ENCODE results near the gene PHLDA2. TPM values are rescaled to one million over a fixed set of nuclear protein-coding genes. Genes with fewer than 3 reads are reported as not detected.
"Not testable (repeated sequence)": the region's sequence is repeated elsewhere in the genome, so short reads cannot be mapped to it uniquely, and the experiment has no call there.

The PHLDA2 gene
- total RNA-seq, 6 donors from 2014 or later, result 8.6 to 38.9 (median 21.0) TPM; not detected in 1

GRCh38 chr11:2937641-2938457, 8.6 kb upstream of the PHLDA2 start:
- 89 to 90% methylated on average over 32 of the region's 32 CpGs for WGBS, 2 donors
- peaks cover 4 to 20% (median 14%) of the 10 kb centered on the region in 4 donors for H3K4me1 ChIP-seq
- not testable (repeated sequence) for H3K27ac ChIP-seq; DNase-seq; H3K36me3 ChIP-seq; H3K27me3 ChIP-seq; ATAC-seq (ENCODE audit: low FRiP score in 2 of 2); H3K4me3 ChIP-seq; H3K9me3 ChIP-seq

DNA sequence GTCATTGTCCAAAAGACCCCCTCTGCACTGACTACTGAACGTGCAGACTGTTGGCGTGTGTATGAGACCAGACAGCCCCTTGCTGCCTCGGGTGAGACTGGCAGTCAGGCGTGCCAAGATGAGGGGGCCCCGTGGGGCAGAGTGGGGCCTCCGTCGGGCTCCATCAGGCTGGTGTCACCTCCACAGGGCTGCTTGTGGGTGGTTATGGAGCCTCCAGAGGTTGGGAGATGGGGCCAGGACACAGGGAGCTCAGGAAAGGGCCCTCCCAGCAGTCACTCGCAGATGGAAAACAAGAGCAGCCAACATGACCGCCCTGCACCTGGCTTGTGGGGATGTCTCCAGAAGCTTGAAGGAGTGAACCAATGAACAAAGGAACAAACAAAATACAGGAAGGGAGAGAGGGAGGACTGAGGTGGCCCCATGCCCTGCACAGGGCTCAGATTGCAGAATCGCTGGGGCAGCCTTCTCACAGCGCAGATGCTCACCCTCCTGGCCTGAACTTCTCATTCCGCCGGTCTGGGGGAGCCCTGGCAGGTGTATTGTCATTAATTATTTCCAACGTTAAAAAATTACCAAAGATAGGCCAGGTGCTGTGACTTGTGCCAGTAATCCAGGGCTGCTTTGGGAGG, 5.5 kb upstream of the PHLDA2 start:
- Histone ChIP-seq H3K36me3 (no peaks in the 10 kb centered on the region), H3K4me3 (no peak overlapping the region), H3K9me3 (peaks cover 0 to 7% (median 4%) of the 10 kb centered on the region in 4 donors), H3K4me1 (peaks cover 9 to 27% (median 18%) of the 10 kb centered on the region in 4 donors), H3K27me3 (peaks cover 0 to 7% (median 0%) of the 10 kb centered on the region in 4 donors), H3K27ac (no peak overlapping the region)
- 86 to 93% methylated on average over 14 of the region's 14 CpGs for WGBS, 2 donors
- DNase-seq, result peak; percentile 16 to 54
- no peak for ATAC-seq (ENCODE audit: low FRiP score in 2 of 2)
- TF ChIP-seq POLR2AphosphoS5 (IDR thresholded peaks at IDR 0.05) (no peak), EP300 (IDR thresholded peaks at IDR 0.05) (no peak), CTCF (IDR thresholded peaks at IDR 0.05) (no peak), POLR2A (IDR thresholded peaks at IDR 0.05) (no peak)

DNA sequence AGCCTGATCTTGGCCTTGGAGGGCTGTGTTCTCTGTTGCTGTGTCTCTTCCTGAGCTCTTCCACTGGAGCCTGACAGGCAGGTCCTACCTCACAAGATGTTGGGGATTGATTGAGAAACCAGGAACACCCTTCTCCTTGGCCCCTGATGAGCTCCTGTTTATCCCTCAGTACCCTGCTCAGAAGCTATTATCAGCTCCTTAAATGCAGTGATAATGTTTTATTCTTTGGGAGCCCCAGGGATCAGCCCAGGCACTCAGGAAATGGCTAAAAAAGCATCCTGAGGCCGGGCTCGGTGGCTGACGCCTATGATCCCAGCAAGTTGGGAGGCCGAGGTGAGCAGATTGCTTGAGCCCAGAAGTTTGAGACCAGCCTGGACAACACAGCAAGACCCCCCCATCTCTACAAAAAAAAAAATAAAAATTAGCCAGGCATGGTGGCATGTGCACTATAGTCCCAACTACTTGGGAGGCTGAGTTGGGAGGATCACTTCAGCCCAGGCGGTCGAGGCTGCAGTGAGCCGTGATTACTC, 4.9 kb upstream of the PHLDA2 start:
- 88 to 97% methylated on average over 7 of the region's 7 CpGs for WGBS, 2 donors
- DNase-seq (no peak), ATAC-seq (ENCODE audit: low FRiP score in 2 of 2) (no peak)
- peaks cover 15 to 33% (median 22%) of the 10 kb centered on the region in 4 donors for H3K4me1 ChIP-seq
- H3K27ac ChIP-seq, result peak overlapping the region in 2 of 4 donors; percentile 23 to 72
- peaks cover 0 to 7% (median 0%) of the 10 kb centered on the region in 4 donors for H3K27me3 ChIP-seq
- TF ChIP-seq POLR2AphosphoS5 (IDR thresholded peaks at IDR 0.05), result no peak
- TF ChIP-seq POLR2A (IDR thresholded peaks at IDR 0.05), result no peak
- TF ChIP-seq CTCF (IDR thresholded peaks at IDR 0.05), result no peak
- TF ChIP-seq EP300 (IDR thresholded peaks at IDR 0.05), result no peak
- no peaks in the 10 kb centered on the region for H3K36me3 ChIP-seq
- no peak overlapping the region for H3K4me3 ChIP-seq
- H3K9me3 ChIP-seq, result peaks cover 0 to 7% (median 4%) of the 10 kb centered on the region in 4 donors

GRCh38 chr11:2933375-2934020, 4.3 kb upstream of the PHLDA2 start:
- peak overlapping the region in 3 of 4 donors; percentile 13 to 72 (median 23) for H3K27ac ChIP-seq

More at GRCh38 chr11:2933375-2934020, 4.3 kb upstream of the PHLDA2 start:
- H3K36me3 ChIP-seq, result no peaks in the 10 kb centered on the region
- H3K27me3 ChIP-seq, result peaks cover 0 to 12% (median 0%) of the 10 kb centered on the region in 4 donors
- H3K4me1 ChIP-seq, result peaks cover 20 to 39% (median 28%) of the 10 kb centered on the region in 4 donors
- whole genome bisulfite sequencing, 2 donors, result 20 to 40% methylated on average over 1 to 11 of the region's 12 CpGs
- no peak for TF ChIP-seq CTCF (IDR thresholded peaks at IDR 0.05)
- peak; percentile 48 to 60 for TF ChIP-seq POLR2AphosphoS5 (IDR thresholded peaks at IDR 0.05)
- peak in 1 of 4 donors; percentile 49 for TF ChIP-seq POLR2A (IDR thresholded peaks at IDR 0.05)
- TF ChIP-seq EP300 (IDR thresholded peaks at IDR 0.05), result no peak
- H3K4me3 ChIP-seq, result no peak overlapping the region
- peaks cover 0 to 7% (median 4%) of the 10 kb centered on the region in 4 donors for H3K9me3 ChIP-seq
- peak; percentile 69 to 80 for ATAC-seq (ENCODE audit: low FRiP score in 2 of 2)
- DNase-seq, result peak; percentile 91 to 95

All from upper lobe of left lung (tissue), 6 donors.